ENCODE measurements around the gene HIPK1.

- TF ChIP-seq CTCF (IDR thresholded peaks at IDR 0.05) (no peak), POLR2A (IDR thresholded peaks at IDR 0.05) (no peak)
Observed at GRCh38 chr1:113975211-113975895, 46.2 kb downstream of the HIPK1 start.

Measured in testis (tissue), 2 donors.